GM21737 (cell line): ENCODE data around the gene REM1.

Experiments
- ATAC-seq: cut with Tn5 transposase; IDR thresholded peaks from one replicate; pipeline ENCODE4 v1.9.1; 2021; ENCODE audit warnings: mild to moderate bottlenecking, moderate library complexity; ENCODE audit not compliant: unreplicated experiment

The REM1 gene

GRCh38 chr20:31522731-31523130 is 47.6 kb downstream of the REM1 start:
- no peak for ATAC-seq

GRCh38 chr20:31523361-31524283 is 48.5 kb downstream of the REM1 start:
- ATAC-seq, result no peak

- ATAC-seq, result no peak
Observed at GRCh38 chr20:31527266-31527665, 52.2 kb downstream of the REM1 start.
